ENCODE data around the gene NAXD. TPM values are rescaled to one million over a fixed set of nuclear protein-coding genes. Genes with fewer than 3 reads are reported as not detected.

Gene NAXD
- total and polyA plus RNA-seq, 10 of the 15 experiments (the other 5 are each of a cell fraction or from before 2014, with no cell fraction given), result 1.5 to 36.2 (median 23.8) TPM

- no peak for TF ChIP-seq RB1 (IDR thresholded peaks at IDR 0.05; ENCODE audit: borderline replicate concordance)
- peak; percentile 10; the same call in 1 of the 2 replicates for TF ChIP-seq RUNX3 (IDR thresholded peaks at IDR 0.05; ENCODE audit: low read length)
- no peak for TF ChIP-seq CHD2 (IDR thresholded peaks at IDR 0.05; ENCODE audit: borderline replicate concordance, low read depth, low read length)
- peak; percentile 47; the same call in 1 of the 2 replicates for TF ChIP-seq YY1 (IDR thresholded peaks at IDR 0.05; ENCODE audit: low read depth, low read length)
- TF ChIP-seq RAD21 (IDR thresholded peaks at IDR 0.05; ENCODE audit: insufficient read depth, low read depth, low read length), result peak; percentile 44
- TF ChIP-seq GABPA (IDR thresholded peaks at IDR 0.05; ENCODE audit: low read depth), result no peak
- peak; percentile 51; the same call in 1 of the 2 replicates for TF ChIP-seq CREM (IDR thresholded peaks at IDR 0.05; ENCODE audit: low read depth)
- no peak for TF ChIP-seq NFIC (IDR thresholded peaks at IDR 0.05; ENCODE audit: low read depth, low read length)
- no peak for TF ChIP-seq IRF5 (IDR thresholded peaks at IDR 0.05; ENCODE audit: borderline replicate concordance)
- TF ChIP-seq CBFB (IDR thresholded peaks at IDR 0.05; ENCODE audit: low read depth), result no peak
- TF ChIP-seq EP300 (IDR thresholded peaks at IDR 0.05; ENCODE audit: borderline replicate concordance in 1 of 2, control insufficient read depth in 1 of 2, low read depth in 2 of 2, low read length in 2 of 2), result 0 out of 4 replicates have a peak, but pooled peaks of 1 of the 2 experiments have one; percentile 40
- TF ChIP-seq SUPT20H (IDR thresholded peaks at IDR 0.05; ENCODE audit: borderline replicate concordance, control insufficient read depth, low read depth, low read length), result no peak
- peak; percentile 33; the same call in 1 of the 2 replicates for TF ChIP-seq SMAD5 (IDR thresholded peaks at IDR 0.05; ENCODE audit: low read depth)
- no peak for TF ChIP-seq CHD4 (IDR thresholded peaks at IDR 0.05)
- TF ChIP-seq CEBPB (IDR thresholded peaks at IDR 0.05; ENCODE audit: borderline replicate concordance in 1 of 2, low read depth in 2 of 2, low read length in 2 of 2), result no peak
- TF ChIP-seq CBX5 (IDR thresholded peaks at IDR 0.05; ENCODE audit: low read depth), result no peak
- TF ChIP-seq TBL1XR1 (IDR thresholded peaks at IDR 0.05; ENCODE audit: low read depth, low read length), result peak; percentile 36; the same call in 1 of the 2 replicates
- 0 out of 2 replicates have a peak, but pooled peaks have one; percentile 14 for TF ChIP-seq MAX (IDR thresholded peaks at IDR 0.05; ENCODE audit: low read depth, low read length)
- TF ChIP-seq SREBF1 (IDR thresholded peaks at IDR 0.05; ENCODE audit: low read length), result no peak
- peak; percentile 52; the same call in 1 of the 2 replicates for TF ChIP-seq IRF4 (IDR thresholded peaks at IDR 0.05; ENCODE audit: low read depth, low read length)
- peak; percentile 63; the same call in 1 of the 2 replicates for TF ChIP-seq BCL11A (IDR thresholded peaks at IDR 0.05; ENCODE audit: low read depth, low read length)
- no peak for TF ChIP-seq SP1 (IDR thresholded peaks at IDR 0.05; ENCODE audit: low read depth, low read length)
- no peak for TF ChIP-seq PAX8 (IDR thresholded peaks at IDR 0.05)
- TF ChIP-seq FOXK2 (IDR thresholded peaks at IDR 0.05), result no peak
- TF ChIP-seq USF1 (IDR thresholded peaks at IDR 0.05; ENCODE audit: borderline replicate concordance, extremely low read length, insufficient read depth, low read depth, low read length), result no peak
- TF ChIP-seq TARDBP (IDR thresholded peaks at IDR 0.05; ENCODE audit: borderline replicate concordance), result no peak
- no peak for TF ChIP-seq SKIL (IDR thresholded peaks at IDR 0.05; ENCODE audit: low read depth, poor library complexity, severe bottlenecking)
Measured at GRCh38 chr13:110616103-110617101, 1.1 kb downstream of the NAXD start (continued).
